ENCODE data around the gene RBM10. TPM values are rescaled to one million over a fixed set of nuclear protein-coding genes. Genes with fewer than 3 reads are reported as not detected.

Gene RBM10
- total and polyA plus RNA-seq, 2 donors (not counting 3 experiments of a cell fraction or from before 2014, with no cell fraction given), result 37.3 to 51.5 TPM

- H3K27me3 ChIP-seq (ENCODE audit: control insufficient read depth in 2 of 2, insufficient read depth in 2 of 2, low read length in 2 of 2), result no peaks in the 10 kb centered on the region
- no peak overlapping the region for H3K4me3 ChIP-seq (replicated peaks in 1 of 3; ENCODE audit: insufficient read depth in 1 of 3, low read depth in 1 of 3, low read length in 3 of 3)
- H3K9me1 ChIP-seq (replicated peaks; ENCODE audit: control insufficient read depth, extremely low read depth, insufficient read depth, low read length), result no peaks in the 10 kb centered on the region
- no peaks in the 10 kb centered on the region for H4K20me1 ChIP-seq (replicated peaks; ENCODE audit: control insufficient read depth, extremely low read depth, insufficient read depth, low read length)
- POLR2A ChIA-PET, result no interaction called here
- no peak overlapping the region for H3K9ac ChIP-seq (replicated peaks; ENCODE audit: extremely low read depth, insufficient read depth, low read length)
- no peak for FAIRE-seq
- TF ChIP-seq EZH2 (IDR thresholded peaks at IDR 0.05; ENCODE audit: borderline replicate concordance, low read depth, low read length, severe bottlenecking), result no peak
- no peak for TF ChIP-seq POLR2A (IDR thresholded peaks at IDR 0.05; ENCODE audit: low read depth, low read length)
- no peak for TF ChIP-seq GATA2 (IDR thresholded peaks at IDR 0.05; ENCODE audit: insufficient read depth, insufficient read length, low read depth, low read length)
- TF ChIP-seq JUN (IDR thresholded peaks at IDR 0.05; ENCODE audit: borderline replicate concordance, insufficient read depth, insufficient read length, low read depth), result no peak
- TF ChIP-seq MYC (IDR thresholded peaks at IDR 0.05; ENCODE audit: low read depth, low read length), result no peak
- no peak for TF ChIP-seq CTCF (IDR thresholded peaks at IDR 0.05; ENCODE audit: extremely low read depth in 1 of 2, insufficient read depth in 1 of 2, low read depth in 1 of 2, low read length in 2 of 2)
- no peak for TF ChIP-seq FOS (IDR thresholded peaks at IDR 0.05; ENCODE audit: borderline replicate concordance, insufficient read depth, low read length)
- no peak for TF ChIP-seq MAX (IDR thresholded peaks at IDR 0.05; ENCODE audit: insufficient read depth, insufficient read length)
- TF ChIP-seq POLR2AphosphoS5 (IDR thresholded peaks at IDR 0.05; ENCODE audit: insufficient read depth, low read depth, low read length), result no peak
- no peaks in the 10 kb centered on the region for H3K79me2 ChIP-seq (ENCODE audit: control insufficient read depth, insufficient read depth, low read length)
- no peak overlapping the region for H3K4me2 ChIP-seq (ENCODE audit: insufficient read depth, low read length)
- no peaks in the 10 kb centered on the region for H3K9me3 ChIP-seq (replicated peaks; ENCODE audit: control insufficient read depth, insufficient read depth, low read length)
- intact Hi-C loops (cut with micrococcal nuclease), result no loop called here
- H2AFZ ChIP-seq (ENCODE audit: low read depth, low read length), result no peak overlapping the region
- no TSS peak for BruUV-seq (replicated peaks)
- H3K36me3 ChIP-seq (ENCODE audit: control insufficient read depth in 2 of 2, extremely low read depth in 1 of 2, insufficient read depth in 2 of 2, low read length in 2 of 2), result peaks cover 0 to 41% of the 10 kb centered on the region in 2 experiments
- DNase-seq (ENCODE audit: low read depth, low spot score), result no peak
- no peak overlapping the region for H3K27ac ChIP-seq (ENCODE audit: insufficient read depth, low read depth, low read length)
- CTCF ChIA-PET, result no interaction called here
- dilution Hi-C loops (cut with MboI; ENCODE audit: extremely low pct_ligation_motif_present, low sequenced_read_pairs), result no loop called here
- H3K4me1 ChIP-seq (ENCODE audit: control insufficient read depth, extremely low read depth, insufficient read depth, low read length), result no peaks in the 10 kb centered on the region
These were observed 34.9 kb downstream of the RBM10 start for GRCh38 chrX:47179928-47180255.

Measured in endothelial cell of umbilical vein (primary cell).